B cell (primary cell): ENCODE data around the gene ZNF775. TPM values are rescaled to one million over a fixed set of nuclear protein-coding genes. Genes with fewer than 3 reads are reported as not detected.

ENCODE experiments used
- ATAC-seq: fragments of 200-7000 bp; cut with Tn5 transposase; one replicate; pipeline ENCODE4 v1.10.0; 2021; ENCODE audit warnings: low read depth, mild to moderate bottlenecking, moderate number of reproducible peaks, moderate library complexity
- CTCF ChIA-PET: fragments of 350-600 bp; sonication (Branson Sonifier 250); formaldehyde crosslinking; loops from one replicate; lab custom pipeline; 2021; ENCODE audit warnings: antibody characterized with exemption, inconsistent platforms; lab: Charles Lee
- POLR2A ChIA-PET: fragments of 350-600 bp; sonication (Branson Sonifier 250); formaldehyde crosslinking; loops from one replicate; lab custom pipeline; 2021; ENCODE audit warnings: antibody characterized with exemption; lab: Charles Lee
- DNase-seq: peaks from one replicate; pipeline ENCODE4 v3.0.0; 2013
- H2AFZ ChIP-seq: 2 replicates; pipeline ENCODE4 v1.6.1; 2012; ENCODE audit warnings: mild to moderate bottlenecking, low read depth, low read length; ENCODE audit not compliant: insufficient read depth, poor library complexity, severe bottlenecking
- H3K27ac ChIP-seq, 2 donors: 1 replicate in 1 of 2; 2 replicates in 1 of 2; pipeline ENCODE4 v1.5.1; 2012 to 2013; ENCODE audit warnings: low read length in 2 of 2, mild to moderate bottlenecking in 2 of 2, moderate library complexity in 1 of 2
- H3K27me3 ChIP-seq, 4 experiments: fragments of 200-600 bp in 1 of 4; sonication (generic) in 1 of 4; replicated peaks in 1 of 4; 1 replicate in 2 of 4; 2 replicates in 2 of 4; pipeline versions ENCODE4 v1.6.1 to v1.7.0; 2013 to 2016; ENCODE audit warnings: low read length in 3 of 4, mild to moderate bottlenecking in 2 of 4, mixed read lengths in 1 of 4, moderate library complexity in 1 of 4; ENCODE audit not compliant: insufficient read depth in 4 of 4, control insufficient read depth in 3 of 4; ENCODE audit errors: control extremely low read depth in 1 of 4
- H3K36me3 ChIP-seq, 2 experiments: replicated peaks in 1 of 2; 1 replicate in 1 of 2; 2 replicates in 1 of 2; pipeline versions ENCODE4 v1.6.1 to v1.7.1; 2013; ENCODE audit warnings: low read length in 1 of 2; ENCODE audit not compliant: insufficient read depth in 2 of 2, control insufficient read depth in 1 of 2; ENCODE audit errors: control extremely low read depth in 1 of 2, extremely low read depth in 1 of 2
- H3K4me1 ChIP-seq, 2 donors: fragments of 200-600 bp in 1 of 2; sonication (generic) in 1 of 2; 1 replicate in 1 of 2; 2 replicates in 1 of 2; pipeline versions ENCODE4 v1.5.1 to v1.6.1; 2013 to 2017; ENCODE audit warnings: low read length in 2 of 2; ENCODE audit not compliant: control insufficient read depth in 2 of 2, insufficient read depth in 2 of 2
- H3K4me2 ChIP-seq: replicated peaks from 2 replicates; pipeline ENCODE3; 2012; ENCODE audit warnings: mild to moderate bottlenecking, low read depth, low read length; ENCODE audit not compliant: poor library complexity, severe bottlenecking
- H3K4me3 ChIP-seq, 5 experiments: fragments of 200-600 bp in 1 of 5; sonication (generic) in 1 of 5; 1 replicate in 3 of 5; 2 replicates in 2 of 5; pipeline versions ENCODE4 v1.5.1 to v1.7.0; 2011 to 2016; ENCODE audit warnings: low read length in 4 of 5, mild to moderate bottlenecking in 4 of 5, low read depth in 2 of 5, control low read depth in 1 of 5, moderate library complexity in 1 of 5; ENCODE audit not compliant: insufficient read depth in 1 of 5; ENCODE audit errors: control extremely low read depth in 1 of 5, extremely low read depth in 1 of 5
- H3K79me2 ChIP-seq: fragments of 200-600 bp; sonication (generic); one replicate; pipeline ENCODE4 v1.6.0; 2016; ENCODE audit warnings: low read length; ENCODE audit not compliant: control insufficient read depth, insufficient read depth
- H3K9ac ChIP-seq: fragments of 200-600 bp; sonication (generic); 2 replicates; pipeline ENCODE4 v1.6.1; 2017; ENCODE audit warnings: mild to moderate bottlenecking, low read length, moderate library complexity
- H3K9me3 ChIP-seq, 3 donors: one replicate each; pipeline versions ENCODE4 v1.6.1 to v1.7.1; 2013; ENCODE audit warnings: low read length in 2 of 3; ENCODE audit not compliant: control insufficient read depth in 2 of 3, insufficient read depth in 1 of 3; ENCODE audit errors: control extremely low read depth in 1 of 3
- H4K20me1 ChIP-seq: 2 replicates; pipeline ENCODE4 v1.6.0; 2012; ENCODE audit warnings: mild to moderate bottlenecking, low read length; ENCODE audit not compliant: insufficient read depth, control insufficient read depth, poor library complexity, severe bottlenecking
- H3K27ac Mint-ChIP-seq: one replicate; pipeline ENCODE4 v1.8.0; 2021; ENCODE audit warnings: mixed read lengths
- H3K27me3 Mint-ChIP-seq: one replicate; pipeline ENCODE4 v1.8.0; 2021; ENCODE audit warnings: mixed read lengths
- H3K4me1 Mint-ChIP-seq: one replicate; pipeline ENCODE4 v1.8.0; 2021; ENCODE audit warnings: mixed read lengths
- H3K4me3 Mint-ChIP-seq: one replicate; pipeline ENCODE4 v1.8.0; 2021; ENCODE audit warnings: mixed read lengths
- H3K9me3 Mint-ChIP-seq: one replicate; pipeline ENCODE4 v1.8.0; 2022; ENCODE audit warnings: mixed read lengths; ENCODE audit not compliant: insufficient read depth
- CTCF ChIP-seq: fragments of 200-600 bp; IDR thresholded peaks from one replicate; pipeline ENCODE4 v1.8.0; 2022; ENCODE audit warnings: antibody characterized with exemption, mild to moderate bottlenecking
- EZH2 ChIP-seq: IDR thresholded peaks from 2 replicates; pipeline ENCODE4 v1.6.1; 2012; ENCODE audit warnings: borderline replicate concordance, low read depth, mild to moderate bottlenecking, moderate library complexity, low read length; ENCODE audit not compliant: insufficient read depth, poor library complexity, severe bottlenecking
- WGBS: methylation state at CpG from one replicate; pipeline ENCODE4 v1.1.5; 2013; ENCODE audit warnings: missing lambda C conversion rate; ENCODE audit not compliant: insufficient coverage; 5-methylcytosine and 5-hydroxymethylcytosine counted together
- intact Hi-C: fragments of 100-400 bp; cut with micrococcal nuclease; formaldehyde crosslinking; loops from one replicate; pipeline ENCODE4 v1.10.0; 2022
- polyA plus RNA-seq: library from polyadenylated mRNA; depleted of rRNA; stranded (reverse); fragments of >200 nt; gene quantifications from 2 replicates; pipeline ENCODE4 v1.2.3, GENCODE V29; 2012
- total RNA-seq, 2 donors: library from RNA; stranded (reverse); fragments of 120-200 nt in 1 of 2; gene quantifications; 1 replicate in 1 of 2; 2 replicates in 1 of 2; pipeline versions ENCODE4 v1.2.3 to v1.2.4, GENCODE V29; 2013 to 2022

Gene ZNF775
- total and polyA plus RNA-seq, 2 donors (not counting 1 experiment from before 2014, with no cell fraction given), result 4.2 to 12.1 TPM

- no peaks in the 10 kb centered on the region for H4K20me1 ChIP-seq
- CTCF ChIA-PET, result interaction anchor here (0.7 to 2.1 kb wide), 2 partner anchors 9 to 1159 kb away, joined by 4 to 8 read pairs; no protein-coding TSS in a partner anchor
- Mint-ChIP-seq H3K27ac (no peak overlapping the region), H3K9me3 (peaks cover 4% of the 10 kb centered on the region), H3K27me3 (peaks cover 42% of the 10 kb centered on the region), H3K4me3 (no peak overlapping the region), H3K4me1 (peaks cover 18% of the 10 kb centered on the region)
- intact Hi-C loops, result no loop called here
- peaks cover 12 to 15% of the 10 kb centered on the region in 2 donors for H3K4me1 ChIP-seq
- H3K27ac ChIP-seq, result no peak overlapping the region
- peaks cover 0 to 11% (median 8%) of the 10 kb centered on the region in 3 donors for H3K9me3 ChIP-seq
- H3K9ac ChIP-seq, result no peak overlapping the region
- H3K4me3 ChIP-seq, result no peak overlapping the region
- POLR2A ChIA-PET, result no interaction called here
- peaks cover 0 to 28% (median 10%) of the 10 kb centered on the region in 4 experiments for H3K27me3 ChIP-seq
- ATAC-seq, result no peak
- H3K79me2 ChIP-seq, result no peaks in the 10 kb centered on the region
- TF ChIP-seq CTCF (no peak), EZH2 (no peak)
- H3K4me2 ChIP-seq, result no peak overlapping the region
- no peak overlapping the region for H2AFZ ChIP-seq
- no peaks in the 10 kb centered on the region for H3K36me3 ChIP-seq
- DNase-seq, result no peak
Measured at GRCh38 chr7:150344299-150344698, 34.8 kb upstream of the ZNF775 start.

- no peak overlapping the region for H3K27ac Mint-ChIP-seq
- no peak overlapping the region for H2AFZ ChIP-seq
- no peaks in the 10 kb centered on the region for H3K79me2 ChIP-seq
- CTCF ChIA-PET, result interaction anchor here (0.7 to 2.1 kb wide), 2 partner anchors 8 to 1158 kb away, joined by 4 to 8 read pairs; no protein-coding TSS in a partner anchor
- intact Hi-C loops, result no loop called here
- H3K4me1 ChIP-seq, result peaks cover 10 to 13% of the 10 kb centered on the region in 2 donors
- H3K27me3 ChIP-seq, result peaks cover 0 to 26% (median 9%) of the 10 kb centered on the region in 4 experiments
- no peak overlapping the region for H3K9ac ChIP-seq
- H3K9me3 ChIP-seq, result peaks cover 0 to 11% (median 8%) of the 10 kb centered on the region in 3 donors
- whole genome bisulfite sequencing, result no CpG with 5 or more reads among the region's 1 CpG
- no peaks in the 10 kb centered on the region for H3K36me3 ChIP-seq
- H3K4me3 Mint-ChIP-seq, result no peak overlapping the region
- POLR2A ChIA-PET, result no interaction called here
- ATAC-seq (no peak), DNase-seq (no peak)
- H3K27ac ChIP-seq, result no peak overlapping the region
- no peak overlapping the region for H3K4me2 ChIP-seq
- peaks cover 4% of the 10 kb centered on the region for H3K9me3 Mint-ChIP-seq
- no peak overlapping the region for H3K4me3 ChIP-seq
- TF ChIP-seq CTCF (no peak), EZH2 (no peak)
- H3K27me3 Mint-ChIP-seq, result peaks cover 37% of the 10 kb centered on the region
- peaks cover 11% of the 10 kb centered on the region for H3K4me1 Mint-ChIP-seq
- no peaks in the 10 kb centered on the region for H4K20me1 ChIP-seq
Measured at GRCh38 chr7:150345012-150345411, 34.1 kb upstream of the ZNF775 start.
